HepG2 (cell line): ENCODE measurements around the gene PITHD1. TPM values are rescaled to one million over a fixed set of nuclear protein-coding genes. Genes with fewer than 3 reads are reported as not detected.

Experiments
- ATRX ChIP-seq: sonication (generic); formaldehyde crosslinking; IDR thresholded peaks from 2 replicates; pipeline ENCODE4 v1.4.0; 2020; ENCODE audit warnings: missing genetic modification reagents, borderline replicate concordance
- KLF11 ChIP-seq: IDR thresholded peaks from 2 replicates; pipeline ENCODE4 v1.6.1; 2016; ENCODE audit warnings: missing compliant biosample characterization
- MED1 ChIP-seq: sonication (generic); formaldehyde crosslinking; IDR thresholded peaks from 2 replicates; pipeline ENCODE4 v1.4.0; 2020; ENCODE audit warnings: missing genetic modification reagents
- NFKBIZ ChIP-seq: IDR thresholded peaks from 2 replicates; pipeline ENCODE4 v1.6.1; 2018; ENCODE audit warnings: missing genetic modification reagents, missing compliant biosample characterization
- SIX1 ChIP-seq: sonication (generic); formaldehyde crosslinking; IDR thresholded peaks from 2 replicates; pipeline ENCODE4 v1.4.0; 2020; ENCODE audit warnings: missing genetic modification reagents, borderline replicate concordance
- SUZ12 ChIP-seq: fragments of 150-350 bp; IDR thresholded peaks from 2 replicates; pipeline ENCODE4 v1.6.1; 2014; ENCODE audit warnings: low read depth, low read length
- TP53 ChIP-seq: sonication (generic); formaldehyde crosslinking; conservative IDR thresholded peaks from 2 replicates; pipeline ENCODE4 v1.4.0; 2020; ENCODE audit warnings: missing genetic modification reagents
- ZFP90 ChIP-seq: sonication (generic); formaldehyde crosslinking; IDR thresholded peaks from 2 replicates; pipeline ENCODE4 v1.8.0; 2022; ENCODE audit warnings: missing genetic modification reagents, mild to moderate bottlenecking, inconsistent platforms, borderline replicate concordance
- ZNF724P ChIP-seq: sonication (generic); formaldehyde crosslinking; IDR thresholded peaks from 2 replicates; pipeline ENCODE4 v1.8.0; 2022; ENCODE audit warnings: missing genetic modification reagents, borderline replicate concordance
- polyA plus RNA-seq, 8 experiments: library from polyadenylated mRNA; depleted of rRNA in 3 of 8; stranded (reverse) in 7 of 8; unstranded in 1 of 8; fragments of >200 nt; fragmentation: Illumina TruSeq in 4 of 8; extraction: Trizol in 4 of 8; gene quantifications; 2 replicates each; pipeline versions ENCODE4 v1.2.1 to v1.2.3, GENCODE V29; 2011 to 2016; ENCODE audit warnings: low read depth in 4 of 8, missing spikeins in 1 of 8, mixed read lengths in 1 of 8; ENCODE audit not compliant: insufficient read depth in 1 of 8
- total RNA-seq, 5 experiments: library from RNA; depleted of rRNA; stranded (reverse); fragments of >200 nt; fragmentation: Illumina TruSeq; extraction: Trizol; gene quantifications; 2 replicates each; pipeline ENCODE4 v1.2.3, GENCODE V29; 2016; ENCODE audit warnings: low read depth in 1 of 5
- TF ChIP-seq, protein P1 (sequence below): sonication (generic); formaldehyde crosslinking; IDR thresholded peaks from one replicate; pipeline ENCODE4 v1.5.1; 2020; ENCODE audit warnings: mild to moderate bottlenecking, missing genetic modification reagents; ENCODE audit errors: not compliant biosample characterization
- TF ChIP-seq, protein P2 (sequence below): sonication (generic); formaldehyde crosslinking; IDR thresholded peaks from 2 replicates; pipeline ENCODE4 v1.5.1; 2020; ENCODE audit warnings: mild to moderate bottlenecking, missing genetic modification reagents, borderline replicate concordance
- TF ChIP-seq, protein P3 (sequence below): sonication (generic); formaldehyde crosslinking; IDR thresholded peaks from 2 replicates; pipeline ENCODE4 v1.9.0; 2021; ENCODE audit warnings: mild to moderate bottlenecking, missing genetic modification reagents

Gene PITHD1
- total and polyA plus RNA-seq, 2 of the 13 experiments (the other 11 are each of a cell fraction or from before 2014, with no cell fraction given) = 28.0 to 37.3 TPM

DNA sequence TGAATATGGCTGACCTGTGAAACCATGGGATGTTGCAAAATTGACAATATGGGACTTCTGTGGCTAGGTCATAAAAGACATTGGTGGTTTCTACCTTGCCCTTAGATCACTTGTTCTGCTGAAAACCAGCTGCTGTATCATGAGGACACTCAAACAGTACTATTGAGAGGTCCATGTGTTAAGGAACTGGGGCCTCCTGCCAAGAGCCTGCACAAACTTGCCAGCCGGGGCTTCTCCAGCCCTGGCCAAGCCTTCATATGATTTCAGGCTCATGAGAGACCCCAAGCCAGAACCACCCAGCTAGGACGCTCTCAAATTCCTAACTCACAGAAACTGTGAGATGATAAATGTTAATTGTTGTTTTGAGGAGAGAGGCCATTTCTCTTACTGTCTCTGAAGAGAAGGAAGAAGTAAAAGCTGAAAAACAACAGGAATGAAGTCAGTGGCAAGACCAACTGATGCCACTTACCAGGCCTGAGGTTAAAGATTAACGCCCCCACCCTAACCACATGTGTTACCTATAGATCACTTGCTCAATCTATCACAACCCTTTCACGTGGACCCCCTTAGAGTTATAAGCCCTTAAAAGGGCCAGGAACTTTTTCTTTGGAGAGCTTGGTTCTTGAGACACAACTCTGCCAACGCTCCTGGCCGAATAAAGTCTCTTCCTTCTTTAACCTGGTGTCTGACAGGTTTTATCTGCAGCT lies 3.9 kb upstream of the PITHD1 start (continued):
- TF ChIP-seq, protein P1, sequence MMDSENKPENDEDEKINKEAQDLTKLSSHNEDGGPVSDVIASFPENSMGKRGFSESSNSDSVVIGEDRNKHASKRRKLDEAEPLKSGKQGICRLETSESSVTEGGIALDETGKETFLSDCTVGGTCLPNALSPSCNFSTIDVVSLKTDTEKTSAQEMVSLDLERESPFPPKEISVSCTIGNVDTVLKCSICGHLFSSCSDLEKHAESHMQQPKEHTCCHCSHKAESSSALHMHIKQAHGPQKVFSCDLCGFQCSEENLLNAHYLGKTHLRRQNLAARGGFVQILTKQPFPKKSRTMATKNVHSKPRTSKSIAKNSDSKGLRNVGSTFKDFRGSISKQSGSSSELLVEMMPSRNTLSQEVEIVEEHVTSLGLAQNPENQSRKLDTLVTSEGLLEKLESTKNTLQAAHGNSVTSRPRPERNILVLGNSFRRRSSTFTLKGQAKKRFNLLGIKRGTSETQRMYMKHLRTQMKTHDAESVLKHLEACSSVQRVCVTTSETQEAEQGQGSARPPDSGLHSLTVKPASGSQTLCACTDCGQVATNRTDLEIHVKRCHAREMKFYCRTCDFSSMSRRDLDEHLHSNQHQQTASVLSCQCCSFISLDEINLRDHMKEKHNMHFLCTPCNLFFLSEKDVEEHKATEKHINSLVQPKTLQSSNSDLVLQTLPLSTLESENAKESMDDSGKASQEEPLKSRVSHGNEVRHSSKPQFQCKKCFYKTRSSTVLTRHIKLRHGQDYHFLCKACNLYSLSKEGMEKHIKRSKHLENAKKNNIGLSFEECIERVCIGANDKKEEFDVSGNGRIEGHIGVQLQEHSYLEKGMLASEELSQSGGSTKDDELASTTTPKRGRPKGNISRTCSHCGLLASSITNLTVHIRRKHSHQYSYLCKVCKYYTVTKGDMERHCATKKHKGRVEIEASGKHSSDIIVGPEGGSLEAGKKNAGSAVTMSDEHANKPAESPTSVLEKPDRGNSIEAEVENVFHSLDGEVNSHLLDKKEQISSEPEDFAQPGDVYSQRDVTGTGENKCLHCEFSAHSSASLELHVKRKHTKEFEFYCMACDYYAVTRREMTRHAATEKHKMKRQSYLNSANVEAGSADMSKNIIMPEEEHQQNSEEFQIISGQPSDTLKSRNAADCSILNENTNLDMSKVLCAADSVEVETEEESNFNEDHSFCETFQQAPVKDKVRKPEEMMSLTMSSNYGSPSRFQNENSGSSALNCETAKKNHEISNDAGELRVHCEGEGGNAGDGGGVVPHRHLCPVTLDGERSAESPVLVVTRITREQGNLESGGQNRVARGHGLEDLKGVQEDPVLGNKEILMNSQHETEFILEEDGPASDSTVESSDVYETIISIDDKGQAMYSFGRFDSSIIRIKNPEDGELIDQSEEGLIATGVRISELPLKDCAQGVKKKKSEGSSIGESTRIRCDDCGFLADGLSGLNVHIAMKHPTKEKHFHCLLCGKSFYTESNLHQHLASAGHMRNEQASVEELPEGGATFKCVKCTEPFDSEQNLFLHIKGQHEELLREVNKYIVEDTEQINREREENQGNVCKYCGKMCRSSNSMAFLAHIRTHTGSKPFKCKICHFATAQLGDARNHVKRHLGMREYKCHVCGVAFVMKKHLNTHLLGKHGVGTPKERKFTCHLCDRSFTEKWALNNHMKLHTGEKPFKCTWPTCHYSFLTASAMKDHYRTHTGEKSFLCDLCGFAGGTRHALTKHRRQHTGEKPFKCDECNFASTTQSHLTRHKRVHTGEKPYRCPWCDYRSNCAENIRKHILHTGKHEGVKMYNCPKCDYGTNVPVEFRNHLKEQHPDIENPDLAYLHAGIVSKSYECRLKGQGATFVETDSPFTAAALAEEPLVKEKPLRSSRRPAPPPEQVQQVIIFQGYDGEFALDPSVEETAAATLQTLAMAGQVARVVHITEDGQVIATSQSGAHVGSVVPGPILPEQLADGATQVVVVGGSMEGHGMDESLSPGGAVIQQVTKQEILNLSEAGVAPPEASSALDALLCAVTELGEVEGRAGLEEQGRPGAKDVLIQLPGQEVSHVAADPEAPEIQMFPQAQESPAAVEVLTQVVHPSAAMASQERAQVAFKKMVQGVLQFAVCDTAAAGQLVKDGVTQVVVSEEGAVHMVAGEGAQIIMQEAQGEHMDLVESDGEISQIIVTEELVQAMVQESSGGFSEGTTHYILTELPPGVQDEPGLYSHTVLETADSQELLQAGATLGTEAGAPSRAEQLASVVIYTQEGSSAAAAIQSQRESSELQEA (CRISPR knock-in tag) = no peak
- TF ChIP-seq NFKBIZ (CRISPR knock-in tag) (0 out of 2 replicates have a peak, but pooled peaks have one; percentile 33), KLF11 (CRISPR knock-in tag) (no peak), MED1 (peak; percentile 2; the same call in 1 of the 2 replicates), TP53 (no peak), ZFP90 (CRISPR knock-in tag) (no peak), ATRX (no peak), ZNF724P (CRISPR knock-in tag) (no peak), SUZ12 (no peak), SIX1 (CRISPR knock-in tag) (no peak)
- TF ChIP-seq, protein P2, sequence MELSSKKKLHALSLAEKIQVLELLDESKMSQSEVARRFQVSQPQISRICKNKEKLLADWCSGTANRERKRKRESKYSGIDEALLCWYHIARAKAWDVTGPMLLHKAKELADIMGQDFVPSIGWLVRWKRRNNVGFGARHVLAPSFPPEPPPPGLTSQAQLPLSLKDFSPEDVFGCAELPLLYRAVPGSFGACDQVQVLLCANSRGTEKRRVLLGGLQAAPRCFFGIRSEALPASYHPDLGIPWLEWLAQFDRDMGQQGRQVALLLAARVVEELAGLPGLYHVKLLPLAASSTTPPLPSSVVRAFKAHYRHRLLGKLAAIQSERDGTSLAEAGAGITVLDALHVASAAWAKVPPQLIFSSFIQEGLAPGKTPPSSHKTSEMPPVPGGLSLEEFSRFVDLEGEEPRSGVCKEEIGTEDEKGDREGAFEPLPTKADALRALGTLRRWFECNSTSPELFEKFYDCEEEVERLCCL (CRISPR knock-in tag) = no peak
- TF ChIP-seq, protein P3, sequence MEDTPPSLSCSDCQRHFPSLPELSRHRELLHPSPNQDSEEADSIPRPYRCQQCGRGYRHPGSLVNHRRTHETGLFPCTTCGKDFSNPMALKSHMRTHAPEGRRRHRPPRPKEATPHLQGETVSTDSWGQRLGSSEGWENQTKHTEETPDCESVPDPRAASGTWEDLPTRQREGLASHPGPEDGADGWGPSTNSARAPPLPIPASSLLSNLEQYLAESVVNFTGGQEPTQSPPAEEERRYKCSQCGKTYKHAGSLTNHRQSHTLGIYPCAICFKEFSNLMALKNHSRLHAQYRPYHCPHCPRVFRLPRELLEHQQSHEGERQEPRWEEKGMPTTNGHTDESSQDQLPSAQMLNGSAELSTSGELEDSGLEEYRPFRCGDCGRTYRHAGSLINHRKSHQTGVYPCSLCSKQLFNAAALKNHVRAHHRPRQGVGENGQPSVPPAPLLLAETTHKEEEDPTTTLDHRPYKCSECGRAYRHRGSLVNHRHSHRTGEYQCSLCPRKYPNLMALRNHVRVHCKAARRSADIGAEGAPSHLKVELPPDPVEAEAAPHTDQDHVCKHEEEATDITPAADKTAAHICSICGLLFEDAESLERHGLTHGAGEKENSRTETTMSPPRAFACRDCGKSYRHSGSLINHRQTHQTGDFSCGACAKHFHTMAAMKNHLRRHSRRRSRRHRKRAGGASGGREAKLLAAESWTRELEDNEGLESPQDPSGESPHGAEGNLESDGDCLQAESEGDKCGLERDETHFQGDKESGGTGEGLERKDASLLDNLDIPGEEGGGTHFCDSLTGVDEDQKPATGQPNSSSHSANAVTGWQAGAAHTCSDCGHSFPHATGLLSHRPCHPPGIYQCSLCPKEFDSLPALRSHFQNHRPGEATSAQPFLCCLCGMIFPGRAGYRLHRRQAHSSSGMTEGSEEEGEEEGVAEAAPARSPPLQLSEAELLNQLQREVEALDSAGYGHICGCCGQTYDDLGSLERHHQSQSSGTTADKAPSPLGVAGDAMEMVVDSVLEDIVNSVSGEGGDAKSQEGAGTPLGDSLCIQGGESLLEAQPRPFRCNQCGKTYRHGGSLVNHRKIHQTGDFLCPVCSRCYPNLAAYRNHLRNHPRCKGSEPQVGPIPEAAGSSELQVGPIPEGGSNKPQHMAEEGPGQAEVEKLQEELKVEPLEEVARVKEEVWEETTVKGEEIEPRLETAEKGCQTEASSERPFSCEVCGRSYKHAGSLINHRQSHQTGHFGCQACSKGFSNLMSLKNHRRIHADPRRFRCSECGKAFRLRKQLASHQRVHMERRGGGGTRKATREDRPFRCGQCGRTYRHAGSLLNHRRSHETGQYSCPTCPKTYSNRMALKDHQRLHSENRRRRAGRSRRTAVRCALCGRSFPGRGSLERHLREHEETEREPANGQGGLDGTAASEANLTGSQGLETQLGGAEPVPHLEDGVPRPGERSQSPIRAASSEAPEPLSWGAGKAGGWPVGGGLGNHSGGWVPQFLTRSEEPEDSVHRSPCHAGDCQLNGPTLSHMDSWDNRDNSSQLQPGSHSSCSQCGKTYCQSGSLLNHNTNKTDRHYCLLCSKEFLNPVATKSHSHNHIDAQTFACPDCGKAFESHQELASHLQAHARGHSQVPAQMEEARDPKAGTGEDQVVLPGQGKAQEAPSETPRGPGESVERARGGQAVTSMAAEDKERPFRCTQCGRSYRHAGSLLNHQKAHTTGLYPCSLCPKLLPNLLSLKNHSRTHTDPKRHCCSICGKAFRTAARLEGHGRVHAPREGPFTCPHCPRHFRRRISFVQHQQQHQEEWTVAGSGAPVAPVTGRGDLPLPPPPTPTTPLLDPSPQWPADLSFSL (CRISPR knock-in tag) = no peak
